CD14-positive monocyte (primary cell): ENCODE results near the gene APOBEC3F. TPM values are rescaled to one million over a fixed set of nuclear protein-coding genes. Genes with fewer than 3 reads are reported as not detected.
"Not testable (repeated sequence)": the region's sequence is repeated elsewhere in the genome, so short reads cannot be mapped to it uniquely, and the experiment has no call there.

Experiments
- DNase-seq, 3 donors: peaks; one replicate each; pipeline ENCODE4 v3.0.0-alpha.2; 2011 to 2022
- H2AFZ ChIP-seq: 2 replicates; pipeline ENCODE4 v1.6.0; 2012; ENCODE audit warnings: mild to moderate bottlenecking, low read depth, low read length, inconsistent platforms; ENCODE audit not compliant: insufficient read depth, poor library complexity, severe bottlenecking
- H3K27ac ChIP-seq, 2 donors: 1 replicate in 1 of 2; 2 replicates in 1 of 2; pipeline ENCODE4 v1.5.1; 2012 to 2013; ENCODE audit warnings: low read length in 2 of 2, control low read depth in 1 of 2, inconsistent platforms in 1 of 2, low read depth in 1 of 2, mild to moderate bottlenecking in 1 of 2
- H3K27me3 ChIP-seq, 2 donors: one replicate each; pipeline versions ENCODE4 v1.6.0 to v1.6.1; 2011 to 2013; ENCODE audit warnings: low read length in 2 of 2; ENCODE audit not compliant: control insufficient read depth in 2 of 2, insufficient read depth in 2 of 2
- H3K36me3 ChIP-seq, 2 donors: replicated peaks in 1 of 2; 1 replicate in 1 of 2; 2 replicates in 1 of 2; pipeline versions ENCODE4 v1.5.1 to v1.6.1; 2012 to 2013; ENCODE audit warnings: low read length in 2 of 2, control low read depth in 1 of 2, inconsistent platforms in 1 of 2, mild to moderate bottlenecking in 1 of 2; ENCODE audit not compliant: insufficient read depth in 2 of 2, control insufficient read depth in 1 of 2
- H3K4me1 ChIP-seq, 2 donors: 1 replicate in 1 of 2; 2 replicates in 1 of 2; pipeline versions ENCODE4 v1.5.1 to v1.6.1; 2012 to 2013; ENCODE audit warnings: low read length in 2 of 2, control low read depth in 1 of 2, inconsistent platforms in 1 of 2, mild to moderate bottlenecking in 1 of 2, moderate library complexity in 1 of 2; ENCODE audit not compliant: insufficient read depth in 2 of 2, control insufficient read depth in 1 of 2
- H3K4me2 ChIP-seq: replicated peaks from 2 replicates; pipeline ENCODE3; 2012; ENCODE audit warnings: low read length, moderate library complexity, mild to moderate bottlenecking; ENCODE audit not compliant: poor library complexity, severe bottlenecking; ENCODE audit errors: extremely low read depth
- H3K4me3 ChIP-seq, 3 experiments: fragments of 200-600 bp in 1 of 3; sonication (generic) in 1 of 3; replicated peaks in 1 of 3; 1 replicate in 2 of 3; 2 replicates in 1 of 3; pipeline ENCODE4 v1.5.1; 2011 to 2013; ENCODE audit warnings: low read length in 3 of 3, mild to moderate bottlenecking in 3 of 3, control low read depth in 2 of 3, low read depth in 2 of 3, inconsistent platforms in 1 of 3, moderate library complexity in 1 of 3
- H3K79me2 ChIP-seq: 2 replicates; pipeline ENCODE4 v1.6.0; 2012; ENCODE audit warnings: mild to moderate bottlenecking, control low read depth, inconsistent platforms, low read length, moderate library complexity; ENCODE audit not compliant: insufficient read depth
- H3K9ac ChIP-seq: 2 replicates; pipeline ENCODE4 v1.6.0; 2017; ENCODE audit warnings: low read length, mild to moderate bottlenecking; ENCODE audit not compliant: insufficient read depth, poor library complexity, severe bottlenecking
- H3K9me3 ChIP-seq, 2 donors: replicated peaks in 1 of 2; 1 replicate in 1 of 2; 2 replicates in 1 of 2; pipeline versions ENCODE4 v1.5.1 to v1.6.1; 2012 to 2013; ENCODE audit warnings: low read length in 2 of 2, control low read depth in 1 of 2; ENCODE audit not compliant: control insufficient read depth in 1 of 2, insufficient read depth in 1 of 2
- H4K20me1 ChIP-seq: 2 replicates; pipeline ENCODE4 v1.6.0; 2012; ENCODE audit warnings: mild to moderate bottlenecking, low read length, control low read depth, moderate library complexity; ENCODE audit not compliant: insufficient read depth
- H3K27ac Mint-ChIP-seq, 7 donors: one replicate each; pipeline ENCODE4 v1.8.0; 2020; ENCODE audit warnings: mild to moderate bottlenecking in 7 of 7, mixed read lengths in 7 of 7, moderate library complexity in 6 of 7, inconsistent platforms in 2 of 7
- H3K27me3 Mint-ChIP-seq, 3 donors: one replicate each; pipeline ENCODE4 v1.8.0; 2021 to 2022; ENCODE audit warnings: low read depth in 3 of 3, mild to moderate bottlenecking in 3 of 3, mixed read lengths in 3 of 3, moderate library complexity in 3 of 3, inconsistent platforms in 1 of 3
- H3K36me3 Mint-ChIP-seq, 2 donors: one replicate each; pipeline ENCODE4 v1.8.0; 2020; ENCODE audit warnings: mixed read lengths in 2 of 2, inconsistent platforms in 1 of 2, mild to moderate bottlenecking in 1 of 2
- H3K4me1 Mint-ChIP-seq: one replicate; pipeline ENCODE4 v1.8.0; 2020; ENCODE audit warnings: mild to moderate bottlenecking, mixed read lengths
- H3K4me3 Mint-ChIP-seq, 2 donors: one replicate each; pipeline ENCODE4 v1.8.0; 2020; ENCODE audit warnings: mild to moderate bottlenecking in 2 of 2, mixed read lengths in 2 of 2, moderate library complexity in 1 of 2
- H3K9me3 Mint-ChIP-seq, 7 donors: one replicate each; pipeline ENCODE4 v1.8.0; 2020 to 2022; ENCODE audit warnings: mixed read lengths in 7 of 7, mild to moderate bottlenecking in 6 of 7, moderate library complexity in 6 of 7, inconsistent platforms in 2 of 7
- WGBS: methylation state at CpG from one replicate; pipeline ENCODE4 v1.1.5; 2013; ENCODE audit warnings: missing lambda C conversion rate; ENCODE audit not compliant: insufficient coverage; 5-methylcytosine and 5-hydroxymethylcytosine counted together
- intact Hi-C, 2 donors: fragments of 100-400 bp; cut with micrococcal nuclease; formaldehyde crosslinking; loops; one replicate each; pipeline versions ENCODE4 v1.15.0 to v1.15.1; 2023
- polyA plus RNA-seq, 3 donors: library from polyadenylated mRNA; depleted of rRNA in 1 of 3; unstranded in 2 of 3; stranded (reverse) in 1 of 3; fragments of 300-500 nt in 2 of 3; fragments of >200 nt in 1 of 3; fragmentation: Illumina TruSeq in 2 of 3; gene quantifications; 1 replicate in 2 of 3; 2 replicates in 1 of 3; pipeline ENCODE4 v1.2.3, GENCODE V29; 2012 to 2021
- TF ChIP-seq, protein P1 (sequence below): fragments of 200-600 bp; IDR thresholded peaks from one replicate; pipeline ENCODE4 v1.8.0; 2022; ENCODE audit warnings: antibody characterized with exemption, mild to moderate bottlenecking

APOBEC3F gene
- polyA plus RNA-seq, 3 donors, result 4.1 to 8.0 (median 4.4) TPM

DNA sequence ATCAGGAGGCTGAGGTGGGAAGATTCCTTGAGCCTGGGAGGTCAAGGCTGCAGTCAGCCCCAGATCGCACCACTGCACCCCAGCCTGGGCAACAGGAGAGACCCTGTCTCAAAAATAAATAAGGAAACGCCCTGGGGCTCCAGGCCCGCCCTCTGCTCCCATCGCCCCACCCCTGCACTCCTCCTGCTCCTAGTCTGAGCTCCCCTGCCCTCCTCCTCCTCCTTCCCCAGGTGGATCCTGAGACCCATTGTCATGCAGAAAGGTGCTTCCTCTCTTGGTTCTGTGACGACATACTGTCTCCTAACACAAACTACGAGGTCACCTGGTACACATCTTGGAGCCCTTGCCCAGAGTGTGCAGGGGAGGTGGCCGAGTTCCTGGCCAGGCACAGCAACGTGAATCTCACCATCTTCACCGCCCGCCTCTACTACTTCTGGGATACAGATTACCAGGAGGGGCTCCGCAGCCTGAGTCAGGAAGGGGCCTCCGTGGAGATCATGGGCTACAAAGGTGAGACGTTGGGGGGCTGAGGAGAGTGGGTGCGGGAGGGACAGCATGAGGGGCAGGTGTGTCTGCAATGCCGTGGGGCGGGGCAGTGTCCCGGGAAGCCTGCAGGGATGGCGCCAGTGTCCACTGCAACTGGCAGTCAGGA lies 11.3 kb downstream of the APOBEC3F start:
- peaks cover 7 to 17% of the 10 kb centered on the region in 2 donors for H3K9me3 ChIP-seq
- H2AFZ ChIP-seq, H3K27me3 ChIP-seq, H3K36me3 ChIP-seq, H3K36me3 Mint-ChIP-seq, H3K27ac ChIP-seq, H3K79me2 ChIP-seq, H3K4me3 Mint-ChIP-seq, H3K4me3 ChIP-seq, H3K27ac Mint-ChIP-seq, H4K20me1 ChIP-seq, DNase-seq, H3K4me1 ChIP-seq, H3K27me3 Mint-ChIP-seq, H3K4me2 ChIP-seq, H3K4me1 Mint-ChIP-seq, intact Hi-C loops, H3K9ac ChIP-seq: not testable (repeated sequence)
- WGBS, result 97% methylated on average over 9 of the region's 18 CpGs
- peaks cover 0 to 16% (median 8%) of the 10 kb centered on the region in 7 donors for H3K9me3 Mint-ChIP-seq

DNA sequence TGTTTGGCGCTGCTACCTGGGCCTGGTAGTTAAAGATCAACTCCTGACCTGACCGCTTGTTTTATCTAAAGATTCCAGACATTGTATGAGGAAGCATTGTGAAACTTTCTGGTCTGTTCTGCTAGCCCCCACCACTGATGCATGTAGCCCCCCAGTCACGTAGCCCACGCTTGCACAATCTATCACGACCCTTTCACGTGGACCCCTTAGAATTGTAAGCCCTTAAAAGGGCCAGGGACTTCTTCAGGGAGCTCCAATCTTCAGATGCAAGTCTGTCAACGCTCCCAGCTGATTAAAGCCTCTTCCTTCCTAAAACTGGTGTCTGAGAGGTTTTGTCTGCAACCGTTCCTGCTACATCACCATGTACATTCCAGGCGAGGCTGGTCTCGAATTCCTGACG lies 15.0 kb downstream of the APOBEC3F start:
- Histone ChIP-seq H3K27me3 (no peaks in the 10 kb centered on the region), H2AFZ (no peak overlapping the region), H3K4me3 (no peak overlapping the region), H3K4me2 (no peak overlapping the region), H3K9ac (no peak overlapping the region), H3K36me3 (no peaks in the 10 kb centered on the region), H4K20me1 (no peaks in the 10 kb centered on the region), H3K79me2 (no peaks in the 10 kb centered on the region), H3K27ac (no peak overlapping the region), H3K9me3 (peaks cover 7 to 17% of the 10 kb centered on the region in 2 donors), H3K4me1 (no peaks in the 10 kb centered on the region)
- TF ChIP-seq, protein P1, sequence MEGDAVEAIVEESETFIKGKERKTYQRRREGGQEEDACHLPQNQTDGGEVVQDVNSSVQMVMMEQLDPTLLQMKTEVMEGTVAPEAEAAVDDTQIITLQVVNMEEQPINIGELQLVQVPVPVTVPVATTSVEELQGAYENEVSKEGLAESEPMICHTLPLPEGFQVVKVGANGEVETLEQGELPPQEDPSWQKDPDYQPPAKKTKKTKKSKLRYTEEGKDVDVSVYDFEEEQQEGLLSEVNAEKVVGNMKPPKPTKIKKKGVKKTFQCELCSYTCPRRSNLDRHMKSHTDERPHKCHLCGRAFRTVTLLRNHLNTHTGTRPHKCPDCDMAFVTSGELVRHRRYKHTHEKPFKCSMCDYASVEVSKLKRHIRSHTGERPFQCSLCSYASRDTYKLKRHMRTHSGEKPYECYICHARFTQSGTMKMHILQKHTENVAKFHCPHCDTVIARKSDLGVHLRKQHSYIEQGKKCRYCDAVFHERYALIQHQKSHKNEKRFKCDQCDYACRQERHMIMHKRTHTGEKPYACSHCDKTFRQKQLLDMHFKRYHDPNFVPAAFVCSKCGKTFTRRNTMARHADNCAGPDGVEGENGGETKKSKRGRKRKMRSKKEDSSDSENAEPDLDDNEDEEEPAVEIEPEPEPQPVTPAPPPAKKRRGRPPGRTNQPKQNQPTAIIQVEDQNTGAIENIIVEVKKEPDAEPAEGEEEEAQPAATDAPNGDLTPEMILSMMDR, result no peak
- Mint-ChIP-seq H3K27me3 (peaks cover 2 to 4% (median 4%) of the 10 kb centered on the region in 3 donors), H3K9me3 (peaks cover 0 to 16% (median 8%) of the 10 kb centered on the region in 7 donors), H3K36me3 (no peaks in the 10 kb centered on the region), H3K27ac (peak overlapping the region in 1 of 7 donors; percentile 64), H3K4me1 (peaks cover 4% of the 10 kb centered on the region), H3K4me3 (no peak overlapping the region)
- intact Hi-C loops, result no loop called here
- DNase-seq, result no peak
- WGBS, result 87% methylated on average over 11 of the region's 11 CpGs

DNA sequence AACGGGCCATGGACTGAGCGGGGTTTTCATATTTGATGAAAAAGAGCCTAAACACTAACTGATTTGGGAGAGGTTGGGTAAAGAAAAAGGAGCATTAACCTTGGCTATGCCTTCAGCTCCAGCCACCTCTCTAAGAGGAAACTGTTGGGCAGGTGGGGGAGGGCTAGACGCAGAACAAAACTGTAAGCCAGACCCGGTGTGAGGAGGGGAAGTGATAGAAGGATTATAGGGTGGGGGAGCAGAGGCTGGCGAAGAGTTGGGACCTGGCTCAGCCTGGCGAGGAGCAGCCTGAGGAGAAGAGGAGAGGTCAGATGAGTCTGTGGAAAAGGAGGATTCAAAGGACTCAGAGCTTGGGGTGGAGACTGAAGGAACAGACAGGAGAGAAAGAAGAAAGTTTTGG lies 20.6 kb downstream of the APOBEC3F start:
- H3K27me3 Mint-ChIP-seq, H3K36me3 ChIP-seq, H3K27ac ChIP-seq, H3K4me1 Mint-ChIP-seq, DNase-seq, H3K27me3 ChIP-seq, H3K79me2 ChIP-seq, H3K4me3 ChIP-seq, H3K9me3 ChIP-seq, H3K27ac Mint-ChIP-seq, H3K9ac ChIP-seq, H3K4me3 Mint-ChIP-seq, H3K4me2 ChIP-seq, intact Hi-C loops, H3K4me1 ChIP-seq, H4K20me1 ChIP-seq, H3K36me3 Mint-ChIP-seq, H2AFZ ChIP-seq, H3K9me3 Mint-ChIP-seq: not testable (repeated sequence)
- WGBS, result 25% methylated on average over 5 of the region's 6 CpGs

DNA sequence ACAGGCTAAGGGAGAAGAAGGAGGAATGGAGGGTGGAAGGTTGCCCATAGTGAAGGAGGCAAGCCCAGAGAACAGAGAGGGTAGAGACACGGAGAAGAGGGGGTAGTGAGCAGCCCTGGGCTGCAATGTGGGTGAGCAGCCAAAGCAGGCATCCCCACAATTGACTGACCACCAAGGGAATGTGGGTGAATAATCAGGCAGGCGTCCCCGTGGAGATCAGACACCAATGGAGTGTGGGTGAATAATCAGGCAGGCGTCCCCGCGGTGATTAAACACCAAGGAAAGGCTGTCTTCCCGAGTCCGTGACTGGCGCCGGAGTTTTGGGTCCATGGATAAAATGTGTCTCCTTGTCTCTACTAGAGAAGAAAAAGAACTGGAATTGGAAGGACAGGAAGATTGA lies 21.3 kb downstream of the APOBEC3F start:
- H3K36me3 ChIP-seq, H3K27me3 ChIP-seq, H3K9me3 ChIP-seq, H2AFZ ChIP-seq, H3K27me3 Mint-ChIP-seq, H3K9ac ChIP-seq, H3K79me2 ChIP-seq, H3K4me1 ChIP-seq, H3K4me2 ChIP-seq, H3K4me3 ChIP-seq, H3K4me1 Mint-ChIP-seq, DNase-seq, H3K9me3 Mint-ChIP-seq, H3K27ac Mint-ChIP-seq, H3K27ac ChIP-seq, H4K20me1 ChIP-seq, H3K4me3 Mint-ChIP-seq, H3K36me3 Mint-ChIP-seq, intact Hi-C loops: not testable (repeated sequence)
- 100% methylated on average over 8 of the region's 10 CpGs for WGBS
